Mammary epithelial cell (primary cell): ENCODE measurements around the gene HLA-DRB1.

Experiments
- CTCF ChIP-seq, 2 donors: IDR thresholded peaks in 1 of 2; conservative IDR thresholded peaks in 1 of 2; 2 replicates each; pipeline ENCODE4 v1.5.1; 2011 to 2012; ENCODE audit warnings: inconsistent platforms in 2 of 2, low read length in 2 of 2, mild to moderate bottlenecking in 2 of 2, control low read depth in 1 of 2, low read depth in 1 of 2; ENCODE audit not compliant: insufficient read depth in 1 of 2; ENCODE audit errors: extremely low read depth in 1 of 2
- EZH2 ChIP-seq: IDR thresholded peaks from 2 replicates; pipeline ENCODE4 v1.6.1; 2012; ENCODE audit warnings: low read length, inconsistent platforms, borderline replicate concordance

- no peak for TF ChIP-seq CTCF (conservative IDR thresholded peaks at IDR 0.05 in 1 of 2, IDR thresholded peaks at IDR 0.05 in 1 of 2; ENCODE audit: extremely low read depth in 1 of 2, insufficient read depth in 1 of 2, low read depth in 1 of 2, low read length in 2 of 2)
- TF ChIP-seq EZH2: no peak
Measured at GRCh38 chr6:32539839-32540238, 49.8 kb downstream of the HLA-DRB1 start.
